GM10266 (cell line): ENCODE data around the gene IGFL4.

Source experiments
- DNase-seq: peaks from one replicate; pipeline ENCODE4 v3.0.0; 2012; ENCODE audit errors: extremely low spot score
- CTCF ChIP-seq: IDR thresholded peaks from 2 replicates; pipeline ENCODE4 v1.5.1; 2012; ENCODE audit warnings: mild to moderate bottlenecking, low read depth; ENCODE audit not compliant: control insufficient read depth, insufficient read depth; ENCODE audit errors: missing control alignments

IGFL4 gene

GRCh38 chr19:46042252-46042883 lies 1.6 kb upstream of the IGFL4 start:
- DNase-seq = no peak
- no peak for TF ChIP-seq CTCF

- no peak for DNase-seq
- no peak for TF ChIP-seq CTCF
Measured at GRCh38 chr19:46040125-46040524, 677 bp downstream of the IGFL4 start.

GRCh38 chr19:46036744-46037128 lies 4.1 kb downstream of the IGFL4 start:
- no peak for TF ChIP-seq CTCF
- DNase-seq = no peak

GRCh38 chr19:46035986-46036743 lies 4.6 kb downstream of the IGFL4 start:
- no peak for DNase-seq
- TF ChIP-seq CTCF = no peak

GRCh38 chr19:46035546-46035945 lies 5.3 kb downstream of the IGFL4 start:
- no peak for DNase-seq
- TF ChIP-seq CTCF = no peak

GRCh38 chr19:46033401-46033800 lies 7.4 kb downstream of the IGFL4 start:
- TF ChIP-seq CTCF = no peak
- no peak for DNase-seq

- TF ChIP-seq CTCF = no peak
- DNase-seq = no peak
Measured at GRCh38 chr19:46032597-46033025, 8.2 kb downstream of the IGFL4 start.
